IMR-90 (cell line): ENCODE results near the gene GRIA2. TPM values are rescaled to one million over a fixed set of nuclear protein-coding genes. Genes with fewer than 3 reads are reported as not detected.

ENCODE experiments used
- ATAC-seq: fragments of 200-7000 bp; cut with Tn5 transposase; 2 replicates; pipeline ENCODE4 v1.9.1; 2020; ENCODE audit warnings: low read depth, mild to moderate bottlenecking, moderate library complexity
- BruUV-seq: library from RNA; stranded (reverse); fragments of 400-500 nt; replicated peaks from 2 replicates; lab custom pipeline; 2021; lab: Mats Ljungman, UMichigan
- CTCF ChIA-PET: fragments of 300-600 bp; formaldehyde crosslinking; extraction: SDS; loops from one replicate; lab custom pipeline; 2021; ENCODE audit warnings: antibody characterized with exemption; lab: Yijun Ruan, JAX
- POLR2A ChIA-PET: fragments of 300-600 bp; sonication (Branson Sonifier 250); formaldehyde crosslinking; loops from one replicate; lab custom pipeline; 2022; ENCODE audit warnings: antibody characterized with exemption; ENCODE audit not compliant: unreplicated experiment; lab: Charles Lee
- DNase-seq: peaks from one replicate; pipeline ENCODE4 v3.0.0; 2013
- H2AFZ ChIP-seq: replicated peaks from 2 replicates; pipeline ENCODE3; 2013; ENCODE audit warnings: low read length, mild to moderate bottlenecking; ENCODE audit not compliant: poor library complexity
- H2AK5ac ChIP-seq: 2 replicates; pipeline ENCODE4 v1.6.1; 2013; ENCODE audit warnings: low read depth, low read length, inconsistent platforms
- H2AK9ac ChIP-seq: replicated peaks from 2 replicates; pipeline ENCODE3; 2013; ENCODE audit warnings: mild to moderate bottlenecking, low read depth, low read length, moderate library complexity; ENCODE audit not compliant: poor library complexity
- H2BK120ac ChIP-seq: 2 replicates; pipeline ENCODE4 v1.6.1; 2013; ENCODE audit warnings: low read depth, low read length, inconsistent platforms
- H2BK15ac ChIP-seq: 3 replicates; pipeline ENCODE4 v1.6.1; 2013; ENCODE audit warnings: low read depth, low read length, inconsistent platforms
- H2BK20ac ChIP-seq: 2 replicates; pipeline ENCODE4 v1.6.1; 2013; ENCODE audit warnings: low read depth, mild to moderate bottlenecking, inconsistent platforms, low read length, moderate library complexity
- H2BK5ac ChIP-seq: 2 replicates; pipeline ENCODE4 v1.6.1; 2013; ENCODE audit warnings: mild to moderate bottlenecking, low read depth, low read length, inconsistent platforms; ENCODE audit not compliant: poor library complexity, severe bottlenecking
- H3K14ac ChIP-seq: replicated peaks from 2 replicates; pipeline ENCODE4 v1.6.1; 2013; ENCODE audit warnings: low read depth, low read length, inconsistent platforms
- H3K18ac ChIP-seq: 2 replicates; pipeline ENCODE4 v1.6.1; 2013; ENCODE audit warnings: low read depth, low read length, control low read depth
- H3K23ac ChIP-seq: 2 replicates; pipeline ENCODE4 v1.6.1; 2013; ENCODE audit warnings: low read depth, low read length, inconsistent platforms
- H3K27ac ChIP-seq: 2 replicates; pipeline ENCODE4 v1.5.1; 2013; ENCODE audit warnings: mild to moderate bottlenecking, control low read depth, low read length; ENCODE audit not compliant: insufficient read depth
- H3K27me3 ChIP-seq: 2 replicates; pipeline ENCODE4 v1.6.1; 2013; ENCODE audit warnings: low read length; ENCODE audit not compliant: control insufficient read depth, insufficient read depth
- H3K36me3 ChIP-seq: 2 replicates; pipeline ENCODE4 v1.6.1; 2013; ENCODE audit warnings: low read length, mixed read lengths; ENCODE audit not compliant: control insufficient read depth, insufficient read depth
- H3K4ac ChIP-seq: 2 replicates; pipeline ENCODE4 v1.6.1; 2013; ENCODE audit warnings: low read depth, low read length, inconsistent platforms
- H3K4me1 ChIP-seq: 2 replicates; pipeline ENCODE4 v1.6.1; 2013; ENCODE audit warnings: low read length, mixed read lengths; ENCODE audit not compliant: control insufficient read depth, insufficient read depth
- H3K4me2 ChIP-seq: 2 replicates; pipeline ENCODE4 v1.6.1; 2013; ENCODE audit warnings: low read depth, mild to moderate bottlenecking, control low read depth, low read length, moderate library complexity
- H3K4me3 ChIP-seq: 2 replicates; pipeline ENCODE4 v1.5.1; 2013; ENCODE audit warnings: low read depth, mild to moderate bottlenecking, control low read depth, low read length, moderate library complexity; ENCODE audit not compliant: insufficient read depth
- H3K56ac ChIP-seq: 2 replicates; pipeline ENCODE4 v1.6.1; 2013; ENCODE audit warnings: low read length, inconsistent platforms; ENCODE audit not compliant: insufficient read depth; ENCODE audit errors: extremely low read depth
- H3K79me1 ChIP-seq, 2 experiments: 2 replicates each; pipeline ENCODE4 v1.6.1; 2013; ENCODE audit warnings: low read length in 2 of 2, inconsistent platforms in 1 of 2, low read depth in 1 of 2
- H3K9ac ChIP-seq: 2 replicates; pipeline ENCODE4 v1.6.1; 2013; ENCODE audit warnings: low read depth, low read length, control low read depth
- H3K9me1 ChIP-seq: 2 replicates; pipeline ENCODE4 v1.6.1; 2013; ENCODE audit warnings: low read length, inconsistent platforms; ENCODE audit not compliant: insufficient read depth
- H3K9me3 ChIP-seq: 2 replicates; pipeline ENCODE4 v1.6.1; 2013; ENCODE audit warnings: low read length; ENCODE audit not compliant: control insufficient read depth, insufficient read depth
- H4K20me1 ChIP-seq: 2 replicates; pipeline ENCODE4 v1.6.1; 2013; ENCODE audit warnings: low read length, inconsistent platforms; ENCODE audit not compliant: insufficient read depth
- H4K5ac ChIP-seq: 2 replicates; pipeline ENCODE4 v1.6.1; 2013; ENCODE audit warnings: mild to moderate bottlenecking, low read depth, low read length, control low read depth
- H4K8ac ChIP-seq, 2 experiments: 2 replicates each; pipeline ENCODE4 v1.6.1; 2013; ENCODE audit warnings: low read depth in 2 of 2, low read length in 2 of 2, control low read depth in 1 of 2, inconsistent platforms in 1 of 2
- H4K91ac ChIP-seq: 2 replicates; pipeline ENCODE4 v1.6.1; 2013; ENCODE audit warnings: low read depth, low read length, inconsistent platforms; ENCODE audit not compliant: insufficient read depth
- BHLHE40 ChIP-seq: fragments of 150-350 bp; IDR thresholded peaks from 2 replicates; pipeline ENCODE4 v1.6.1; 2016; ENCODE audit warnings: mild to moderate bottlenecking, low read depth, low read length
- CEBPB ChIP-seq: IDR thresholded peaks from 2 replicates; pipeline ENCODE4 v1.6.1; 2012; ENCODE audit warnings: low read depth, low read length, improper control_type of control experiment
- CHD1 ChIP-seq: IDR thresholded peaks from 2 replicates; pipeline ENCODE4 v1.6.1; 2012; ENCODE audit warnings: low read depth, low read length, improper control_type of control experiment
- FOS ChIP-seq: fragments of 150-350 bp; IDR thresholded peaks from 2 replicates; pipeline ENCODE4 v1.6.1; 2016; ENCODE audit warnings: low read depth, low read length
- MAFK ChIP-seq: IDR thresholded peaks from 2 replicates; pipeline ENCODE4 v1.6.1; 2012; ENCODE audit warnings: low read depth, low read length, improper control_type of control experiment
- MAZ ChIP-seq: IDR thresholded peaks from 2 replicates; pipeline ENCODE4 v1.6.1; 2012; ENCODE audit warnings: low read depth, mild to moderate bottlenecking, low read length, improper control_type of control experiment, moderate library complexity, borderline replicate concordance
- MXI1 ChIP-seq: IDR thresholded peaks from 2 replicates; pipeline ENCODE4 v1.6.1; 2012; ENCODE audit warnings: low read depth, mild to moderate bottlenecking, low read length, moderate library complexity, borderline replicate concordance
- NFE2L2 ChIP-seq: fragments of 150-350 bp; IDR thresholded peaks from 2 replicates; pipeline ENCODE4 v1.6.1; 2016; ENCODE audit warnings: low read depth, mild to moderate bottlenecking, low read length
- RAD21 ChIP-seq: IDR thresholded peaks from 2 replicates; pipeline ENCODE4 v1.6.1; 2012; ENCODE audit warnings: low read length, improper control_type of control experiment
- RCOR1 ChIP-seq: IDR thresholded peaks from 2 replicates; pipeline ENCODE4 v1.6.1; 2012; ENCODE audit warnings: mild to moderate bottlenecking, low read length, improper control_type of control experiment; ENCODE audit not compliant: insufficient replicate concordance
- RFX5 ChIP-seq: IDR thresholded peaks from 2 replicates; pipeline ENCODE4 v1.8.0; 2012; ENCODE audit warnings: low read depth, mild to moderate bottlenecking, low read length, moderate library complexity
- SMC3 ChIP-seq: fragments of 150-350 bp; IDR thresholded peaks from 2 replicates; pipeline ENCODE4 v1.6.1; 2016; ENCODE audit warnings: low read depth, mild to moderate bottlenecking, antibody characterized with exemption, low read length, moderate library complexity
- WGBS, 2 experiments: methylation state at CpG; one replicate each; pipeline versions ENCODE4 v1.1.5 to v1.1.7; 2013; ENCODE audit warnings: missing lambda C conversion rate in 2 of 2; ENCODE audit not compliant: insufficient read length in 1 of 2; ENCODE audit errors: extremely low coverage in 2 of 2; 5-methylcytosine and 5-hydroxymethylcytosine counted together
- dilution Hi-C: fragments of 300-500 bp; cut with HindIII; formaldehyde crosslinking; loops from one replicate; pipeline ENCODE4 v1.14.3; 2018; ENCODE audit warnings: low sequenced_read_pairs; ENCODE audit not compliant: unreplicated experiment
- in situ Hi-C: fragments of 300-500 bp; cut with MboI; formaldehyde crosslinking; loops from 3 replicates; pipeline ENCODE4 v1.14.3; 2019; ENCODE audit warnings: low sequenced_read_pairs, inconsistent platforms, mixed read lengths
- intact Hi-C: fragments of 100-400 bp; cut with micrococcal nuclease; formaldehyde crosslinking; loops from 2 replicates; pipeline ENCODE4 v1.10.0; 2022
- polyA plus RNA-seq, 3 experiments: library from polyadenylated mRNA; depleted of rRNA; stranded (reverse); fragments of >200 nt; gene quantifications; 2 replicates each; pipeline ENCODE4 v1.2.3, GENCODE V29; 2012; ENCODE audit warnings: low replicate concordance in 1 of 3
- total RNA-seq: library from RNA; depleted of rRNA; stranded (reverse); fragments of >200 nt; gene quantifications from 2 replicates; pipeline ENCODE4 v1.2.3, GENCODE V29; 2012
- TF ChIP-seq, protein P1 (sequence below): fragments of 150-350 bp; IDR thresholded peaks from 2 replicates; pipeline ENCODE4 v1.6.1; 2016; ENCODE audit warnings: low read depth, mild to moderate bottlenecking, low read length, moderate library complexity, borderline replicate concordance
- TF ChIP-seq, protein P2 (sequence below): conservative IDR thresholded peaks from 2 replicates; pipeline ENCODE4 v1.5.1; 2012; ENCODE audit warnings: mild to moderate bottlenecking, low read depth, low read length, improper control_type of control experiment
- TF ChIP-seq, protein P3 (sequence below): fragments of 150-350 bp; IDR thresholded peaks from 2 replicates; pipeline ENCODE4 v1.6.1; 2017; ENCODE audit warnings: mild to moderate bottlenecking, antibody characterized with exemption, low read length, low read depth

Gene GRIA2
- total and polyA plus RNA-seq, 2 of the 4 experiments (the other 2 are of a cell fraction), result not detected

DNA sequence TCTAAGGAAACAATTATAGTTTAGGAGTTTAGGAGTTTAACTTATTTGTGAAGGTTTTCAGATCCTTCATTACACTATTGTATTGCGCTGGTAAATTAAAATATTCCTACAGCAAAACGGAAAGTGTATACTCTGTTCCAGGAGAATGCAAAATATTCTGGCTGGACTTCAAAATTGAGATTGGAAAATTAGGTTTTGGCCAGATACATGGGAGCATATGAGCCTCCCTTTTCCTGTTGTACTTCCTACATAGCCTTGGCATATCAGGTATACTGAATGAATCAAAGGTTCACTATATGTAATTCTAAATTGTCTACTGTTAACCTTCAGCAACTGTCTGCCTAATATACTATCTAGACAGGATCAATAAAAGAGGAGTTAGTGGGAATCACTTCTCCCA lies 25.2 kb upstream of the GRIA2 start:
- POLR2A ChIA-PET, result no interaction called here
- dilution Hi-C loops, result no loop called here

More for the DNA sequence above, 25.2 kb upstream of the GRIA2 start:
- H2AK5ac ChIP-seq, result no peak overlapping the region
- no peak overlapping the region for H3K18ac ChIP-seq
- H4K91ac ChIP-seq, result no peak overlapping the region
- H3K4me3 ChIP-seq, result no peak overlapping the region
- DNase-seq (no peak), ATAC-seq (no peak)
- no peaks in the 10 kb centered on the region for H3K4me1 ChIP-seq
- BruUV-seq, result no TSS peak
- no peaks in the 10 kb centered on the region; the same call in 1 of the 2 replicates for H3K27me3 ChIP-seq
- TF ChIP-seq MAFK, result no peak
- no peak for TF ChIP-seq MAZ
- no peak for TF ChIP-seq RFX5
- TF ChIP-seq CHD1, result no peak
- no peak for TF ChIP-seq FOS
- TF ChIP-seq, protein P1, sequence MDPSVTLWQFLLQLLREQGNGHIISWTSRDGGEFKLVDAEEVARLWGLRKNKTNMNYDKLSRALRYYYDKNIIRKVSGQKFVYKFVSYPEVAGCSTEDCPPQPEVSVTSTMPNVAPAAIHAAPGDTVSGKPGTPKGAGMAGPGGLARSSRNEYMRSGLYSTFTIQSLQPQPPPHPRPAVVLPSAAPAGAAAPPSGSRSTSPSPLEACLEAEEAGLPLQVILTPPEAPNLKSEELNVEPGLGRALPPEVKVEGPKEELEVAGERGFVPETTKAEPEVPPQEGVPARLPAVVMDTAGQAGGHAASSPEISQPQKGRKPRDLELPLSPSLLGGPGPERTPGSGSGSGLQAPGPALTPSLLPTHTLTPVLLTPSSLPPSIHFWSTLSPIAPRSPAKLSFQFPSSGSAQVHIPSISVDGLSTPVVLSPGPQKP, result no peak
- no peak for TF ChIP-seq RCOR1
- TF ChIP-seq BHLHE40, result no peak
- TF ChIP-seq NFE2L2, result no peak
- TF ChIP-seq, protein P2, sequence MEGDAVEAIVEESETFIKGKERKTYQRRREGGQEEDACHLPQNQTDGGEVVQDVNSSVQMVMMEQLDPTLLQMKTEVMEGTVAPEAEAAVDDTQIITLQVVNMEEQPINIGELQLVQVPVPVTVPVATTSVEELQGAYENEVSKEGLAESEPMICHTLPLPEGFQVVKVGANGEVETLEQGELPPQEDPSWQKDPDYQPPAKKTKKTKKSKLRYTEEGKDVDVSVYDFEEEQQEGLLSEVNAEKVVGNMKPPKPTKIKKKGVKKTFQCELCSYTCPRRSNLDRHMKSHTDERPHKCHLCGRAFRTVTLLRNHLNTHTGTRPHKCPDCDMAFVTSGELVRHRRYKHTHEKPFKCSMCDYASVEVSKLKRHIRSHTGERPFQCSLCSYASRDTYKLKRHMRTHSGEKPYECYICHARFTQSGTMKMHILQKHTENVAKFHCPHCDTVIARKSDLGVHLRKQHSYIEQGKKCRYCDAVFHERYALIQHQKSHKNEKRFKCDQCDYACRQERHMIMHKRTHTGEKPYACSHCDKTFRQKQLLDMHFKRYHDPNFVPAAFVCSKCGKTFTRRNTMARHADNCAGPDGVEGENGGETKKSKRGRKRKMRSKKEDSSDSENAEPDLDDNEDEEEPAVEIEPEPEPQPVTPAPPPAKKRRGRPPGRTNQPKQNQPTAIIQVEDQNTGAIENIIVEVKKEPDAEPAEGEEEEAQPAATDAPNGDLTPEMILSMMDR, result no peak
- TF ChIP-seq, protein P3, sequence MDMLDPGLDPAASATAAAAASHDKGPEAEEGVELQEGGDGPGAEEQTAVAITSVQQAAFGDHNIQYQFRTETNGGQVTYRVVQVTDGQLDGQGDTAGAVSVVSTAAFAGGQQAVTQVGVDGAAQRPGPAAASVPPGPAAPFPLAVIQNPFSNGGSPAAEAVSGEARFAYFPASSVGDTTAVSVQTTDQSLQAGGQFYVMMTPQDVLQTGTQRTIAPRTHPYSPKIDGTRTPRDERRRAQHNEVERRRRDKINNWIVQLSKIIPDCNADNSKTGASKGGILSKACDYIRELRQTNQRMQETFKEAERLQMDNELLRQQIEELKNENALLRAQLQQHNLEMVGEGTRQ, result no peak
- TF ChIP-seq MXI1, result no peak
- TF ChIP-seq CEBPB, result no peak
- no peak for TF ChIP-seq RAD21
- no peak for TF ChIP-seq SMC3
- H2BK20ac ChIP-seq, result no peak overlapping the region
- no peak overlapping the region for H3K9ac ChIP-seq
- no peak overlapping the region for H2BK5ac ChIP-seq
- H2BK120ac ChIP-seq, result no peak overlapping the region
- H2AK9ac ChIP-seq, result no peak overlapping the region
- no peak overlapping the region for H3K14ac ChIP-seq
- no peak overlapping the region for H3K56ac ChIP-seq
- no peaks in the 10 kb centered on the region for H3K9me1 ChIP-seq
- H4K8ac ChIP-seq, result no peak overlapping the region
- no peaks in the 10 kb centered on the region for H3K79me1 ChIP-seq
- H3K27ac ChIP-seq, result no peak overlapping the region
- no peak overlapping the region for H4K5ac ChIP-seq
- in situ Hi-C loops (no loop called here), intact Hi-C loops (no loop called here)
- no peak overlapping the region for H2BK15ac ChIP-seq
- no peaks in the 10 kb centered on the region for H3K9me3 ChIP-seq
- no peaks in the 10 kb centered on the region for H3K36me3 ChIP-seq
- H3K4ac ChIP-seq, result no peak overlapping the region
- no peaks in the 10 kb centered on the region for H4K20me1 ChIP-seq
- no peak overlapping the region for H3K4me2 ChIP-seq
- no peak overlapping the region for H2AFZ ChIP-seq
- no CpG with 5 or more reads among the region's 2 CpGs for WGBS, 2 experiments
- no peak overlapping the region for H3K23ac ChIP-seq
- CTCF ChIA-PET, result no interaction called here
